DOHH2 (cell line): ENCODE measurements around the gene LAMC2.

Source experiments
- H3F3A ChIP-seq: fragments of 200-600 bp; sonication (generic), shearing (Covaris generic); 2 replicates; pipeline ENCODE4 v1.6.0; 2016; ENCODE audit warnings: antibody characterized with exemption, mild to moderate bottlenecking; ENCODE audit not compliant: control insufficient read depth, insufficient read depth
- H3K27ac ChIP-seq: fragments of 200-600 bp; sonication (generic); 2 replicates; pipeline ENCODE4 v1.5.1; 2014; ENCODE audit warnings: low read depth, mild to moderate bottlenecking, low read length, moderate library complexity
- H3K27me3 ChIP-seq: fragments of 200-600 bp; sonication (generic); 2 replicates; pipeline ENCODE4 v1.6.1; 2014; ENCODE audit warnings: mild to moderate bottlenecking, low read length, mixed read lengths; ENCODE audit not compliant: control insufficient read depth
- H3K36me3 ChIP-seq: fragments of 200-600 bp; sonication (generic); 2 replicates; pipeline ENCODE4 v1.6.1; 2014; ENCODE audit warnings: mild to moderate bottlenecking, low read length, moderate library complexity, mixed read lengths; ENCODE audit not compliant: control insufficient read depth
- H3K4me1 ChIP-seq: fragments of 200-600 bp; sonication (generic); 2 replicates; pipeline ENCODE4 v1.6.1; 2014; ENCODE audit warnings: mild to moderate bottlenecking, low read length, mixed read lengths; ENCODE audit not compliant: control insufficient read depth
- H3K4me2 ChIP-seq: fragments of 200-600 bp; sonication (generic); 2 replicates; pipeline ENCODE4 v1.6.0; 2014; ENCODE audit warnings: mild to moderate bottlenecking, low read length, moderate library complexity
- H3K4me3 ChIP-seq: fragments of 200-600 bp; sonication (generic); 2 replicates; pipeline ENCODE4 v1.5.1; 2014; ENCODE audit warnings: mild to moderate bottlenecking, low read length, mixed read lengths
- H3K79me2 ChIP-seq: fragments of 200-600 bp; sonication (generic); 2 replicates; pipeline ENCODE4 v1.6.1; 2014; ENCODE audit warnings: mild to moderate bottlenecking, low read length, mixed read lengths; ENCODE audit not compliant: control insufficient read depth
- H3K9me2 ChIP-seq: fragments of 200-600 bp; sonication (generic); replicated peaks from 2 replicates; pipeline ENCODE4 v1.6.1; 2014; ENCODE audit warnings: mild to moderate bottlenecking, low read length, mixed read lengths; ENCODE audit not compliant: control insufficient read depth
- H3K9me3 ChIP-seq: fragments of 200-600 bp; sonication (generic); 2 replicates; pipeline ENCODE4 v1.6.1; 2014; ENCODE audit warnings: antibody characterized with exemption, low read length, mixed read lengths; ENCODE audit not compliant: control insufficient read depth, insufficient read depth
- H4K20me1 ChIP-seq: fragments of 200-600 bp; sonication (generic); 2 replicates; pipeline ENCODE4 v1.6.0; 2014; ENCODE audit warnings: low read depth, mild to moderate bottlenecking, antibody characterized with exemption, low read length, moderate library complexity; ENCODE audit not compliant: control insufficient read depth, insufficient read depth
- EZH2phosphoT487 ChIP-seq: fragments of 200-600 bp; sonication (generic); IDR thresholded peaks from 2 replicates; pipeline ENCODE4 v1.6.1; 2017; ENCODE audit warnings: borderline replicate concordance, mild to moderate bottlenecking, antibody characterized with exemption, low read length, moderate library complexity, mixed read lengths
- TF ChIP-seq, protein P1 (sequence below): fragments of 200-600 bp; sonication (generic); IDR thresholded peaks from one replicate; pipeline ENCODE4 v1.5.1; 2014; ENCODE audit warnings: antibody characterized with exemption, mild to moderate bottlenecking, low read depth, low read length; ENCODE audit not compliant: poor library complexity, severe bottlenecking

LAMC2 gene

GRCh38 chr1:183237046-183237445, 51.0 kb downstream of the LAMC2 start:
- no peaks in the 10 kb centered on the region for H3F3A ChIP-seq
- no peaks in the 10 kb centered on the region for H3K4me1 ChIP-seq

DNA sequence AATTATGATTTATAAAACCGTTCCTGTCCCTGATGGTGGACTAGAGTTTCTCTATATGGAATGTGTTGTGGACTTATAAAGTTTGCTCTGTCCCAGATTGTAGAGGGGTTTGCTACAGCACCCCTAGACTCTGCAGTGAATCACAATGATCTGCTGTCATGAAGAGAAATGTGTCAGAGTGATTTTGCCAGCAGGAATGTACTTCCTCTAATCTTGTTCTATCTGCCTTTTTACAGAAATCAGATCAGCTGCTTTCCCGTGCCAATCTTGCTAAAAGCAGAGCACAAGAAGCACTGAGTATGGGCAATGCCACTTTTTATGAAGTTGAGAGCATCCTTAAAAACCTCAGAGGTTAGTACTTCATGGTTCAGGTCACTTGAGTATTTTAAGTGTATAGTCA, 52.0 kb downstream of the LAMC2 start:
- no peaks in the 10 kb centered on the region for H3F3A ChIP-seq
- H3K79me2 ChIP-seq, result no peaks in the 10 kb centered on the region
- no peak for TF ChIP-seq EZH2phosphoT487
- TF ChIP-seq, protein P1, sequence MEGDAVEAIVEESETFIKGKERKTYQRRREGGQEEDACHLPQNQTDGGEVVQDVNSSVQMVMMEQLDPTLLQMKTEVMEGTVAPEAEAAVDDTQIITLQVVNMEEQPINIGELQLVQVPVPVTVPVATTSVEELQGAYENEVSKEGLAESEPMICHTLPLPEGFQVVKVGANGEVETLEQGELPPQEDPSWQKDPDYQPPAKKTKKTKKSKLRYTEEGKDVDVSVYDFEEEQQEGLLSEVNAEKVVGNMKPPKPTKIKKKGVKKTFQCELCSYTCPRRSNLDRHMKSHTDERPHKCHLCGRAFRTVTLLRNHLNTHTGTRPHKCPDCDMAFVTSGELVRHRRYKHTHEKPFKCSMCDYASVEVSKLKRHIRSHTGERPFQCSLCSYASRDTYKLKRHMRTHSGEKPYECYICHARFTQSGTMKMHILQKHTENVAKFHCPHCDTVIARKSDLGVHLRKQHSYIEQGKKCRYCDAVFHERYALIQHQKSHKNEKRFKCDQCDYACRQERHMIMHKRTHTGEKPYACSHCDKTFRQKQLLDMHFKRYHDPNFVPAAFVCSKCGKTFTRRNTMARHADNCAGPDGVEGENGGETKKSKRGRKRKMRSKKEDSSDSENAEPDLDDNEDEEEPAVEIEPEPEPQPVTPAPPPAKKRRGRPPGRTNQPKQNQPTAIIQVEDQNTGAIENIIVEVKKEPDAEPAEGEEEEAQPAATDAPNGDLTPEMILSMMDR, result no peak

More at GRCh38 chr1:183237046-183237445, 51.0 kb downstream of the LAMC2 start:
- Histone ChIP-seq H4K20me1 (no peaks in the 10 kb centered on the region), H3K27ac (no peak overlapping the region), H3K4me2 (no peak overlapping the region), H3K36me3 (no peaks in the 10 kb centered on the region), H3K9me3 (no peaks in the 10 kb centered on the region), H3K79me2 (no peaks in the 10 kb centered on the region), H3K27me3 (peaks cover 12% of the 10 kb centered on the region), H3K4me3 (no peak overlapping the region), H3K9me2 (no peaks in the 10 kb centered on the region)
- no peak for TF ChIP-seq EZH2phosphoT487
- TF ChIP-seq, protein P1, result no peak

GRCh38 chr1:183239220-183239742, 53.2 kb downstream of the LAMC2 start:
- no peak overlapping the region for H3K27ac ChIP-seq
- no peaks in the 10 kb centered on the region for H4K20me1 ChIP-seq
- H3F3A ChIP-seq, result no peaks in the 10 kb centered on the region
- no peaks in the 10 kb centered on the region for H3K36me3 ChIP-seq
- no peaks in the 10 kb centered on the region for H3K4me1 ChIP-seq
- peaks cover 28% of the 10 kb centered on the region for H3K27me3 ChIP-seq
- no peak overlapping the region for H3K4me3 ChIP-seq
- no peak overlapping the region for H3K4me2 ChIP-seq
- H3K9me3 ChIP-seq, result no peaks in the 10 kb centered on the region
- TF ChIP-seq EZH2phosphoT487, result no peak
- TF ChIP-seq, protein P1, result no peak
- H3K9me2 ChIP-seq, result no peaks in the 10 kb centered on the region
- no peaks in the 10 kb centered on the region for H3K79me2 ChIP-seq

More for the DNA sequence above, 52.0 kb downstream of the LAMC2 start:
- H3K9me3 ChIP-seq, result no peaks in the 10 kb centered on the region
- no peak overlapping the region for H3K4me3 ChIP-seq
- peaks cover 19% of the 10 kb centered on the region for H3K27me3 ChIP-seq
- H3K36me3 ChIP-seq, result no peaks in the 10 kb centered on the region
- no peak overlapping the region for H3K4me2 ChIP-seq
- no peaks in the 10 kb centered on the region for H3K9me2 ChIP-seq
- no peaks in the 10 kb centered on the region for H4K20me1 ChIP-seq
- H3K4me1 ChIP-seq, result no peaks in the 10 kb centered on the region
- no peak overlapping the region for H3K27ac ChIP-seq
